Vagina (tissue), 2 donors: Measurements from ENCODE around the gene MEF2D. TPM values are rescaled to one million over a fixed set of nuclear protein-coding genes. Genes with fewer than 3 reads are reported as not detected.
A peak's percentile ranks its signal among the peaks of the same experiment; 100 is the strongest.

Experiments used
- DNase-seq, 2 donors: peaks; one replicate each; pipeline ENCODE4 v3.0.0-alpha.2; 2017; ENCODE audit errors: extremely low spot score in 2 of 2
- H3K27ac ChIP-seq: fragments of 200-600 bp; sonication (generic); one replicate; pipeline ENCODE4 v1.5.1; 2019
- H3K27me3 ChIP-seq: fragments of 200-600 bp; sonication (generic); one replicate; pipeline ENCODE4 v1.5.1; 2019
- H3K36me3 ChIP-seq, 2 donors: fragments of 200-600 bp; sonication (generic); one replicate each; pipeline ENCODE4 v1.5.1; 2017 to 2019
- H3K4me1 ChIP-seq: fragments of 200-600 bp; sonication (generic); one replicate; pipeline ENCODE4 v1.5.1; 2019
- H3K4me3 ChIP-seq, 2 donors: fragments of 200-600 bp; sonication (generic); 1 replicate in 1 of 2; 2 replicates in 1 of 2; pipeline ENCODE4 v1.5.1; 2016 to 2019
- H3K9me3 ChIP-seq: fragments of 200-600 bp; sonication (generic); one replicate; pipeline ENCODE4 v1.5.1; 2019
- CTCF ChIP-seq, 3 experiments: fragments of 450-650 bp in 2 of 3; fragments of 200-600 bp in 1 of 3; sonication (generic) in 1 of 3; IDR thresholded peaks; one replicate each; pipeline ENCODE4 v1.5.1; 2017 to 2019; ENCODE audit warnings: antibody characterized with exemption in 3 of 3, mild to moderate bottlenecking in 2 of 3, moderate library complexity in 2 of 3
- POLR2A ChIP-seq, 2 donors: fragments of 450-650 bp; IDR thresholded peaks; one replicate each; pipeline ENCODE4 v1.6.1; 2017; ENCODE audit warnings: antibody characterized with exemption in 2 of 2, mild to moderate bottlenecking in 2 of 2, moderate library complexity in 2 of 2
- POLR2AphosphoS5 ChIP-seq, 2 donors: sonication (generic); formaldehyde crosslinking; IDR thresholded peaks; one replicate each; pipeline ENCODE4 v1.9.0; 2017; ENCODE audit warnings: antibody characterized with exemption in 2 of 2, mild to moderate bottlenecking in 2 of 2, low read depth in 1 of 2; ENCODE audit not compliant: insufficient read depth in 1 of 2
- intact Hi-C: fragments of 100-400 bp; cut with DNase I; formaldehyde crosslinking; loops from one replicate; pipeline ENCODE4 v1.15.1; 2023
- total RNA-seq: library from RNA; depleted of rRNA; stranded (reverse); fragments of >200 nt; gene quantifications from one replicate; pipeline ENCODE4 v1.2.3, GENCODE V29; 2016

Gene MEF2D
- total RNA-seq, 1 donor from 2014 or later, result 33.9 TPM

- intact Hi-C loops, result loop anchor here (5.0 kb wide), 1 partner anchor 48 kb away; no protein-coding TSS in a partner anchor
- no peaks in the 10 kb centered on the region for H3K9me3 ChIP-seq
- TF ChIP-seq POLR2AphosphoS5 (IDR thresholded peaks at IDR 0.05; ENCODE audit: insufficient read depth in 1 of 2, low read depth in 1 of 2) (no peak), POLR2A (IDR thresholded peaks at IDR 0.05) (no peak), CTCF (IDR thresholded peaks at IDR 0.05) (no peak)
- no peak overlapping the region for H3K27ac ChIP-seq
- no peaks in the 10 kb centered on the region for H3K36me3 ChIP-seq
- peak overlapping the region; percentile 15 to 49 for H3K4me3 ChIP-seq
- H3K4me1 ChIP-seq, result peaks cover 14% of the 10 kb centered on the region
- peaks cover 28% of the 10 kb centered on the region for H3K27me3 ChIP-seq
- DNase-seq, result no peak
Observed at GRCh38 chr1:156435545-156436140, 64.9 kb downstream of the MEF2D start.

- H3K9me3 ChIP-seq, result no peaks in the 10 kb centered on the region
- no peak for DNase-seq
- H3K27ac ChIP-seq, result no peak overlapping the region
- intact Hi-C loops, result loop anchor here (5.0 kb wide), 1 partner anchor 48 kb away; no protein-coding TSS in a partner anchor
- peak overlapping the region in 1 of 2 donors; percentile 49 for H3K4me3 ChIP-seq
- peaks cover 14% of the 10 kb centered on the region for H3K4me1 ChIP-seq
- TF ChIP-seq POLR2AphosphoS5 (IDR thresholded peaks at IDR 0.05; ENCODE audit: insufficient read depth in 1 of 2, low read depth in 1 of 2) (no peak), POLR2A (IDR thresholded peaks at IDR 0.05) (no peak), CTCF (IDR thresholded peaks at IDR 0.05) (no peak)
- no peaks in the 10 kb centered on the region for H3K36me3 ChIP-seq
- peaks cover 28% of the 10 kb centered on the region for H3K27me3 ChIP-seq
Observed at GRCh38 chr1:156434989-156435544, 65.5 kb downstream of the MEF2D start.

GRCh38 chr1:156433602-156434001 is 67.0 kb downstream of the MEF2D start:
- DNase-seq, result no peak
- Histone ChIP-seq H3K36me3 (no peaks in the 10 kb centered on the region), H3K27me3 (peaks cover 22% of the 10 kb centered on the region), H3K27ac (no peak overlapping the region), H3K4me3 (no peak overlapping the region), H3K4me1 (peaks cover 14% of the 10 kb centered on the region), H3K9me3 (no peaks in the 10 kb centered on the region)
- intact Hi-C loops, result no loop called here
- no peak for TF ChIP-seq CTCF (IDR thresholded peaks at IDR 0.05)
- TF ChIP-seq POLR2AphosphoS5 (IDR thresholded peaks at IDR 0.05; ENCODE audit: insufficient read depth in 1 of 2, low read depth in 1 of 2), result no peak
- no peak for TF ChIP-seq POLR2A (IDR thresholded peaks at IDR 0.05)

- H3K4me1 ChIP-seq, result peaks cover 14% of the 10 kb centered on the region
- DNase-seq, result no peak
- no peaks in the 10 kb centered on the region for H3K36me3 ChIP-seq
- intact Hi-C loops, result no loop called here
- H3K9me3 ChIP-seq, result no peaks in the 10 kb centered on the region
- no peak overlapping the region for H3K27ac ChIP-seq
- peaks cover 22% of the 10 kb centered on the region for H3K27me3 ChIP-seq
- H3K4me3 ChIP-seq, result no peak overlapping the region
- TF ChIP-seq POLR2AphosphoS5 (IDR thresholded peaks at IDR 0.05; ENCODE audit: insufficient read depth in 1 of 2, low read depth in 1 of 2) (no peak), POLR2A (IDR thresholded peaks at IDR 0.05) (no peak), CTCF (IDR thresholded peaks at IDR 0.05) (no peak)
Observed at GRCh38 chr1:156433032-156433431, 67.5 kb downstream of the MEF2D start.

- DNase-seq, result no peak
- Histone ChIP-seq H3K9me3 (no peaks in the 10 kb centered on the region), H3K4me1 (peaks cover 14% of the 10 kb centered on the region), H3K27ac (no peak overlapping the region), H3K4me3 (no peak overlapping the region), H3K27me3 (peaks cover 19% of the 10 kb centered on the region), H3K36me3 (no peaks in the 10 kb centered on the region)
- TF ChIP-seq POLR2AphosphoS5 (IDR thresholded peaks at IDR 0.05; ENCODE audit: insufficient read depth in 1 of 2, low read depth in 1 of 2) (no peak), POLR2A (IDR thresholded peaks at IDR 0.05) (no peak), CTCF (IDR thresholded peaks at IDR 0.05) (no peak)
- intact Hi-C loops, result no loop called here
Observed at GRCh38 chr1:156432669-156433018, 67.9 kb downstream of the MEF2D start.
